Trophoblast cell (in vitro differentiated cells and primary cell): ENCODE data around the gene ERBB4.

Experiments
- DNase-seq, 2 donors: peaks; one replicate each; pipeline ENCODE4 v3.0.0-alpha.2; 2016
- H2AFZ ChIP-seq: 2 replicates; pipeline ENCODE4 v1.6.1; 2013; ENCODE audit warnings: low read length, moderate library complexity, mild to moderate bottlenecking; ENCODE audit not compliant: insufficient read depth, poor library complexity
- H2AK5ac ChIP-seq: 2 replicates; pipeline ENCODE4 v1.6.1; 2013; ENCODE audit warnings: mild to moderate bottlenecking, low read length
- H2BK120ac ChIP-seq: 2 replicates; pipeline ENCODE4 v1.6.1; 2013; ENCODE audit warnings: low read length, mild to moderate bottlenecking, moderate library complexity; ENCODE audit not compliant: insufficient read depth, poor library complexity
- H2BK12ac ChIP-seq: 2 replicates; pipeline ENCODE4 v1.6.1; 2013; ENCODE audit warnings: mild to moderate bottlenecking, low read length, moderate library complexity
- H2BK5ac ChIP-seq: 2 replicates; pipeline ENCODE4 v1.6.1; 2013; ENCODE audit warnings: low read length, low read depth, moderate library complexity, mild to moderate bottlenecking; ENCODE audit not compliant: poor library complexity
- H3K14ac ChIP-seq: 2 replicates; pipeline ENCODE4 v1.6.1; 2013; ENCODE audit warnings: mild to moderate bottlenecking, low read length
- H3K18ac ChIP-seq: 2 replicates; pipeline ENCODE4 v1.6.1; 2013; ENCODE audit warnings: mild to moderate bottlenecking, low read length
- H3K23ac ChIP-seq: 2 replicates; pipeline ENCODE4 v1.6.1; 2013; ENCODE audit warnings: low read length
- H3K27ac ChIP-seq: 2 replicates; pipeline ENCODE4 v1.5.1; 2013; ENCODE audit warnings: low read depth, mild to moderate bottlenecking, inconsistent platforms, low read length, moderate library complexity
- H3K27me3 ChIP-seq: 2 replicates; pipeline ENCODE4 v1.6.1; 2013; ENCODE audit warnings: inconsistent platforms, mild to moderate bottlenecking, low read length, moderate library complexity; ENCODE audit not compliant: insufficient read depth
- H3K36me3 ChIP-seq, 2 experiments: 1 replicate in 1 of 2; 2 replicates in 1 of 2; pipeline ENCODE4 v1.6.1; 2013; ENCODE audit warnings: low read length in 2 of 2, mild to moderate bottlenecking in 2 of 2, moderate library complexity in 1 of 2; ENCODE audit not compliant: insufficient read depth in 2 of 2, control insufficient read depth in 1 of 2
- H3K4ac ChIP-seq: 2 replicates; pipeline ENCODE4 v1.6.1; 2013; ENCODE audit warnings: low read depth, mild to moderate bottlenecking, low read length, moderate library complexity
- H3K4me1 ChIP-seq, 2 experiments: 1 replicate in 1 of 2; 2 replicates in 1 of 2; pipeline ENCODE4 v1.6.1; 2013; ENCODE audit warnings: low read length in 2 of 2, mild to moderate bottlenecking in 2 of 2, moderate library complexity in 1 of 2; ENCODE audit not compliant: insufficient read depth in 2 of 2, control insufficient read depth in 1 of 2
- H3K4me2 ChIP-seq: 2 replicates; pipeline ENCODE4 v1.6.1; 2013; ENCODE audit warnings: inconsistent platforms, mild to moderate bottlenecking, low read length, moderate library complexity
- H3K4me3 ChIP-seq: 2 replicates; pipeline ENCODE4 v1.5.1; 2013; ENCODE audit warnings: mild to moderate bottlenecking, low read depth, low read length, inconsistent platforms
- H3K79me1 ChIP-seq: one replicate; pipeline ENCODE4 v1.6.1; 2013; ENCODE audit warnings: low read length
- H3K79me2 ChIP-seq: 2 replicates; pipeline ENCODE4 v1.6.1; 2013; ENCODE audit warnings: low read length, mild to moderate bottlenecking; ENCODE audit not compliant: control insufficient read depth, insufficient read depth, poor library complexity
- H3K9ac ChIP-seq: 2 replicates; pipeline ENCODE4 v1.6.1; 2013; ENCODE audit warnings: mild to moderate bottlenecking, low read length
- H3K9me3 ChIP-seq: 2 replicates; pipeline ENCODE4 v1.6.1; 2013; ENCODE audit warnings: low read depth, mild to moderate bottlenecking, control low read depth, inconsistent platforms, low read length; ENCODE audit not compliant: insufficient read depth
- H4K12ac ChIP-seq: 2 replicates; pipeline ENCODE4 v1.6.1; 2013; ENCODE audit warnings: low read depth, mild to moderate bottlenecking, low read length, moderate library complexity
- H4K8ac ChIP-seq: 2 replicates; pipeline ENCODE4 v1.6.1; 2013; ENCODE audit warnings: low read depth, mild to moderate bottlenecking, low read length, moderate library complexity
- H4K91ac ChIP-seq: one replicate; pipeline ENCODE4 v1.6.1; 2013; ENCODE audit warnings: low read depth, mild to moderate bottlenecking, low read length, moderate library complexity
- WGBS: extraction: QIAGEN DNeasy Blood & Tissue Kit; methylation state at CpG from one replicate; pipeline ENCODE4 v1.1.7; 2013; ENCODE audit warnings: missing lambda C conversion rate; ENCODE audit not compliant: insufficient read length, insufficient coverage; ENCODE audit errors: extremely low coverage; 5-methylcytosine and 5-hydroxymethylcytosine counted together

ERBB4 gene

GRCh38 chr2:211454679-211455078 lies 1083.9 kb downstream of the ERBB4 start:
- Histone ChIP-seq H3K27me3 (no peaks in the 10 kb centered on the region), H3K23ac (no peak overlapping the region), H3K9ac (no peak overlapping the region), H3K79me2 (no peaks in the 10 kb centered on the region), H3K4me2 (no peak overlapping the region), H4K91ac (no peak overlapping the region), H3K14ac (no peak overlapping the region), H3K4me1 (no peaks in the 10 kb centered on the region), H3K4me3 (no peak overlapping the region), H3K79me1 (no peaks in the 10 kb centered on the region), H2AK5ac (no peak overlapping the region), H3K36me3 (no peaks in the 10 kb centered on the region), H3K27ac (no peak overlapping the region), H3K18ac (no peak overlapping the region), H4K12ac (no peak overlapping the region), H2BK12ac (no peak overlapping the region), H3K9me3 (no peaks in the 10 kb centered on the region), H2BK5ac (no peak overlapping the region), H3K4ac (no peak overlapping the region), H2BK120ac (no peak overlapping the region), H4K8ac (no peak overlapping the region), H2AFZ (no peak overlapping the region)
- DNase-seq: no peak
- no CpG with 5 or more reads among the region's 6 CpGs for WGBS

- Histone ChIP-seq H3K27ac (no peak overlapping the region), H3K36me3 (no peaks in the 10 kb centered on the region), H3K4me2 (no peak overlapping the region), H2AK5ac (no peak overlapping the region), H3K9ac (no peak overlapping the region), H3K14ac (no peak overlapping the region), H4K91ac (no peak overlapping the region), H3K79me2 (no peaks in the 10 kb centered on the region), H2BK12ac (no peak overlapping the region), H3K4me1 (no peaks in the 10 kb centered on the region), H4K8ac (no peak overlapping the region), H4K12ac (no peak overlapping the region), H3K9me3 (no peaks in the 10 kb centered on the region), H3K23ac (no peak overlapping the region), H3K27me3 (no peaks in the 10 kb centered on the region), H2BK120ac (no peak overlapping the region), H3K18ac (no peak overlapping the region), H3K4ac (no peak overlapping the region), H3K4me3 (no peak overlapping the region), H3K79me1 (no peaks in the 10 kb centered on the region), H2BK5ac (no peak overlapping the region), H2AFZ (no peak overlapping the region)
- DNase-seq: no peak
- WGBS: no CpG with 5 or more reads among the region's 6 CpGs
These were observed 1085.2 kb downstream of the ERBB4 start for GRCh38 chr2:211453311-211453887.

GRCh38 chr2:211451642-211452041 lies 1087.0 kb downstream of the ERBB4 start:
- DNase-seq: no peak
- no peaks in the 10 kb centered on the region for H3K36me3 ChIP-seq
- H3K18ac ChIP-seq: no peak overlapping the region
- no peaks in the 10 kb centered on the region for H3K9me3 ChIP-seq
- WGBS: no CpG with 5 or more reads among the region's 2 CpGs
- no peak overlapping the region for H2AK5ac ChIP-seq
- H3K79me2 ChIP-seq: no peaks in the 10 kb centered on the region
- no peak overlapping the region for H3K4me3 ChIP-seq
- no peaks in the 10 kb centered on the region for H3K27me3 ChIP-seq
- no peak overlapping the region for H3K27ac ChIP-seq
- no peak overlapping the region for H2BK5ac ChIP-seq
- H3K4me2 ChIP-seq: no peak overlapping the region
- no peak overlapping the region for H3K9ac ChIP-seq
- no peak overlapping the region for H3K14ac ChIP-seq
- no peak overlapping the region for H2AFZ ChIP-seq
- no peaks in the 10 kb centered on the region for H3K4me1 ChIP-seq
- no peak overlapping the region for H3K23ac ChIP-seq
- no peaks in the 10 kb centered on the region for H3K79me1 ChIP-seq
- H4K12ac ChIP-seq: no peak overlapping the region
- H2BK12ac ChIP-seq: no peak overlapping the region
- H3K4ac ChIP-seq: no peak overlapping the region
- no peak overlapping the region for H4K8ac ChIP-seq
- no peak overlapping the region for H2BK120ac ChIP-seq
- H4K91ac ChIP-seq: no peak overlapping the region

- Histone ChIP-seq H2BK12ac (no peak overlapping the region), H3K18ac (no peak overlapping the region), H3K27me3 (no peaks in the 10 kb centered on the region), H2BK120ac (no peak overlapping the region), H3K79me2 (no peaks in the 10 kb centered on the region), H3K4me3 (no peak overlapping the region), H4K8ac (no peak overlapping the region), H3K23ac (no peak overlapping the region), H3K4me1 (no peaks in the 10 kb centered on the region), H3K4ac (no peak overlapping the region), H3K4me2 (no peak overlapping the region), H3K9ac (no peak overlapping the region), H4K12ac (no peak overlapping the region), H3K79me1 (no peaks in the 10 kb centered on the region), H3K27ac (no peak overlapping the region), H3K9me3 (no peaks in the 10 kb centered on the region), H4K91ac (no peak overlapping the region), H2AFZ (no peak overlapping the region), H2AK5ac (no peak overlapping the region), H2BK5ac (no peak overlapping the region), H3K36me3 (no peaks in the 10 kb centered on the region), H3K14ac (no peak overlapping the region)
- no peak for DNase-seq
- WGBS: no CpG with 5 or more reads among the region's 1 CpG
These were observed 1088.8 kb downstream of the ERBB4 start for GRCh38 chr2:211449819-211450218.
